Activated T-cell treated with anti-CD3 and anti-CD28 coated beads for 48 hours (primary cell): Measurements from ENCODE around the gene KIF26A.
"Not testable (repeated sequence)": the region's sequence is repeated elsewhere in the genome, so short reads cannot be mapped to it uniquely, and the experiment has no call there.

Experiments used
- DNase-seq: peaks from one replicate; pipeline ENCODE4 v3.0.0-alpha.2; 2020; ENCODE audit warnings: low read depth

The KIF26A gene

DNA sequence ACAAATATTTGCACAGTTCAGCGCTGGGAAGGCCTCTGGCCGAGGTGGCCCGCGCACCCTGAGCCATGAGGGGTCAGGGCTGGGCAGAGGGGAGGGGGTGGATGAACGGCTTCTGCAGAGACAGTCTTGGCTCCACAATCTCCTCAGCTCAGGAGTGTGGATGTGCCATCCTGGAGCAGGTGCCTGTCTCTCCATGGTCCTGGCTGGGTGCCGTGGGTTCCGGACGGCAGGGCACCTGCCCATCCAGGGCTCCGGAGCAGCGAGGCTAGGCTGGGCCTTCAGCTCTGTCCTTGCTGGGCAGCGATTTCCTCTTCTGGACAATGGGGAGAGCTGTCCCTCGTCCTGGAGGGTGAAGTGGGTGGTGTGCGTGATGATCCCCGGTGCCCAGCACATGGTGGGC is 55.6 kb downstream of the KIF26A start:
- DNase-seq, result no peak

DNA sequence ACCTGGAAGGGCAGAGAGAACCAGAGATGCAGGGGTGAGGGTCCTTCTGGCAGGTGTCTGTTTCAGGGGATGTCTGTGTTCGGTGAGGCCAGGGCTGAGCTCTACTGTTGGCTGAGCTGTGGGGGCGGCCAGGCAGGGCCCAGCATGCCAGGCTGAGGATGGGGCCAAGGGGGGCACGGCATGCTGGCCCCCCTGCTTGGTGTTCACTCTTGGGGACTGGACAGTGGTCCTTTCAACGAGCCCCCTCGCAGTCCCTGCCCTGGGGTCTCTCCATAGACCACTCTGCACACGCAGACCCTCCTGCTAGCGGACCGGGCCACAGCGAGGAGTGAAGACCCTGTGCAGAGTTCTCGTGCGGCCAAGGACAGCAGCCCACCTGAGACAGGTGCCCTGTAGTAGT is 56.3 kb downstream of the KIF26A start:
- DNase-seq, result no peak

DNA sequence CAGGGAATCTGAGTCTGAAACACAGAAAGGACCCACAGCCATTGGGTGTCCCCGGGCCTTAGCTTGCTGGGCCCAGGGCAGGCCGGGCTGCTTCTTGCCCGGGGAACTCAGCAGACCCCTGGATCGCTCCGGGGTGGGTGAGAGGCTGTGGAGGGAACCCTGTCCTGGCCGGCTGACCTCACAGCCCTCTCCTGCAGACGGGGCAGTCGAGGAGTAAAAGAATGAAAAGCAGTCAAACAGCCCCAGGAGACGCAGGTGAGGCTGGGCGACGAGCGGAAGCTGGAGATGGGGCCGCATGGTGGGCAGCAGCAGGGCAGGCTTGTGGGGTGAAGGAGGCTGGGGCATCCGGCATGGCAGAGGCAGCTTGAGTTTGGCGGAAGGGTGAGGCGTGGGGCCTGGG is 57.0 kb downstream of the KIF26A start:
- DNase-seq, result no peak

DNA sequence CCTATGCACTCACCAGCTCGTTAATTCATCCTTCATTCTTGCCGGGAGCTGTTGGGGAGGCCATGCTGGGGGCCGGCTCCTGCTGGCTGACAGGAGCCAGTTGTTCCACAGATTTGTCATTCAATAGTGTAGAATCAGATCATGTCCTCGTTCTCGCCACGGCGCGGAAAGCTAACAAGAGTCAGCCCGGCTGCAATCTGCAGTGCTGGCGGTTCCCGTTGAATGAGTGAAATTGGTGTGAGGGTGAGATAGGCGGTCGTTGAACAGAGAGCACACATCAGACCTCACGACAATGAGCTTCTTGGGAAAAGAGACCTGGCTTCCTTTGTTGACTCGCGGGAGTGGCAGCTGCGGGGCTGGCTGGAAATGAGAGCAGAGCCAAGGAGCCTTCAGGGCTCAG is 57.5 kb downstream of the KIF26A start:
- DNase-seq, result no peak

DNA sequence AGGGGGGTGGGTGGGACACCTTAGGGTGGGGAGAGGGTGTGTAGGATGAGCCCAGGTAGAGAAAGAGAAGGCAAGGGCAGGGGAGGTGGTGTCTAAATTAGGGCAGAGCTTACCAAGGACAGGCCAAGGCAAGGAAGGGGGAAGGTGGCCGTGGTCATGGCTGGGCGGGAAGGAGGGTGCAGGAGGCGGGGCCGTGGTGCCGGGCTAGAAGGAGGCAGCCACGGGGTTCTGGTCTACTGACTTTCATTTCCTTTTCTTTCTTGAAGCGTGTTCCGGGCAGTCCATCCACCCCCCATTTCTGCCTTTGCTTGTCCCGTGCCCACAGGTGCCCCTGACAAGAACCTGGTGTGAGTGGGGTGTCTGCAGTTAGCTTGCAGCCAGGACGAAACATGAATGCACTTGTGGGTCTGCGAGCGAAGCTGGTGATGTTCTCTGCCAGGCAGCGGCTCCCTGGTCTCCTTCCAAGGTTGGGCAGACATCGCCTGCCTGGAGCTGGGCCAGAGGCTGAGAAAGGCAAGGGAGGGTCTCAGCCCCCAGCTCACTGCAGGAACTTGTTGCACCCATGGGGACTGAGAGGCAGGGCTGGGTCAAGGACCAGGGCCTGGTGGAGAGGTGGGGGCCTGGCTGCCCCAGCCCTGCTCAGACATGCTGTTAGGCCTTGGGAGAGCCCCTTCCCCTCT is 58.2 kb downstream of the KIF26A start:
- DNase-seq, result no peak

DNA sequence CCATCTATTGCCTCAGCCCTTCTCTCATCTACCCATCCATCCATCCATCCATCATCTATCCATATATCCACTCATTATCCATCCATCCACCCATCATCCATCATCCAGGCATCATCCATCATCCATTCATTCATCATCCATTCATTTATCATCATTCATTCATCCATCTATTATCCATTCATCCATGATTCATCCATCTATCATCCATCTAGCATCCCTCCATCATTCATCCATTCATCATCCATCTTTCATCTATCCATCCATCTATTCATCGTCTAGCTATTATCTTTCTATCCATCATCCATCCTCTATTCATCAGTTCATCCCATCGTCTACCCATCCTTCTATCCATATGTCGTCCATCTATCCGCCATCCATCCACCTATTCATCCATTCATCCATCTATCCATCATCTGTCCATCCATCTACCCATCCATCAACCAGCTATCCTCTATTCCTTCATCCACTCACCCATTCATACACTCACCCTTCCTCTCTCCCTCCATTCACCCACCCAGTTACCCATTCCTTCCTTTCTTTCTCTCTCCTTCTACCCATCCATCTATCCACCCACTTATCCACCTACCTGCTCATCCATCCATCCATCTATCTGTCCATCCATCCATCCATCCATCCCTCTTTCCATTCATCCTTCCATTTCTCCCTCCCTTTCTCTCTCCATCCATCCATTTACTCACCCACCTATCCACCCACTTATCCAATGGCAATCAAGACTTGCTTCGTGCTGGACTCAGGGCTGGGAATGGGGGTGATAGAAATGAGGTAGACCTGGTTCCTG is 59.3 kb downstream of the KIF26A start:
- DNase-seq, result no peak

DNA sequence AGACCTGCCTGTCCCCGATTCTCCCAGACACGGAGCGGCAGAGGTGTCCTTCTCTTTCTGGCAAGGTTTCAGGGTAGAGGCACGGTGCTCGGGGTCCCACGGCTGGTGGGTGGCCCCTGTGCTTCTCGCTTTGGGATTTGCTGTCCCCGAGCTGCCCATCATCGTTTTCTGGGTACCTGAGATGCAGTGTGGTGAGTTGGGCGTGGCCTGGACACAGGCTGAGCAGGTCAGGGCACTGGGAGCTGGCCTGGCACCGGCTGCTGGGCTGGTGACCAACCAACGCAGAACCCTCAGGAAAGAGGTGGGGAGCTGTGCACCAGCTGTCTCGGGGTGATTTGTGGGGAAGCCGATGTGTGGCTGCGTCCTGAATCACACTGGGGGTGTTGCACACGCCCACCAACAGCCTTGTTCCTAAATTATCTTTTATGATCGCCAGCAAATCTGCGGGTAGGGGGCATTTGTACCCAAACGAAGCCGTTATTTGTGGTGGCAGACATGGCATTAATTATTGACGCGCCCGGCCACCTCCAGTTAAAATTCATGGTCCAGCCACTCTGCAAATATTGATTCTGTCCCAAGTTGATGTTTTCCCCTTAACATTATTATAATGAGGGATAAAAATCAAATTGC is 61.0 kb downstream of the KIF26A start:
- no peak for DNase-seq

DNA sequence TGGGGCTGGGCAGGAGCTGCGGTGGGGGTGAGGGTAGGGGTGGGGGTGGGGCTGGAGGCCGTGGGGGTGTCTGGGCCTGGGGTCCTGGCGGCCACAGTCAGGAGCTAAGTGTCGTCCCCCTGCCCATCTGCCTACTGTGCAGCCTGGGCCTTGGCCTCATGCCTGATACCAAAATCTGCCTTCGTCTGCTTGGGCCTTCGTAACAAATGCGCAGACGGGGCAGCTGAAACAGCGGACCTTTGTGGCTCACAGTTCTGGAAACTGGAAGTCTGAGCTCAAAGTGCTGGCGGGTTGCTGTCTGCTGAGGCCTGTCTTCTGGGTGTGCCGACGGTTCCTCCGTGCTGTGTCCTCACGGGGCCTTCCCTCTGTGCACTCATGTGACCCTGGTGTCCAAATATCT is 61.7 kb downstream of the KIF26A start:
- DNase-seq, result no peak

DNA sequence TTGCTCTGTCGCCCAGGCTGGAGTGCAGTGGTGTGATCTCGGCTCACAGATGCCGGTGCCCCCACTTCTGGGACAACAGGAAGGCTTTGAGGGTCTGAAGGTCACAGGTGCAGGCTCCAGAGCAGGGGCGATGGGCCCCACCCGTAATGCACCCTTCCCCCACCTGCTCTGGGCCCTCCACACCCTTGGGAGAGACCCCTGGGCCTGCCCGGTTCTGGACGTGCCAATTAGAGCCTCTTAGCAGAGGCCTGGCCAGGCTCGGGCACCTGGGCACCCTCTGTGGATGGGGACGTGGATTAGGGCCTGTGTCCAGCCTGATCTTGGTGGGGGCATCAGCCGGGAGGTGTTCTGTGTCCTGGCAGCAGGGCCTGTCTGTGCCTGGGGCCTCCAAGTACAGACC is 62.2 kb downstream of the KIF26A start:
- no peak for DNase-seq

DNA sequence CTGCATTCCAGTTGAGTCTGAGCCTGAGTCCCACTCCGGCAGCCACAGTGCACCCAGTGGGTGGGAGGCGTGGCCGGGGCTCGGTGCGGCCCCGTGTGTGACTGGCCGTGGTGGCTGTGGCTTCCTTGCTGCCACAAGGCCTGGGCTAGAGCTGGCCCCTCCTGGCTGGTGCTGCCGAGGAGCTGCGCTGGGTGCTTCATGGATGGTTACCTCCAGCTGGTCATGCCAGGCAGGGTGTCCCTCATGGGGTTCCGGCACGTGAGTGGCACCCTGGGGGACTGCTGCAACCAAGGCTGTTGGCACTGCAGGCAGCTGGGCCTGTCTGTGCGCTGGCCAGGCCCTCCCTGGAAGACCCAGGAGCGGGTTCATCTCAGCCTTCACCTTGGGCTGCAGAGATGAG is 62.7 kb downstream of the KIF26A start:
- no peak for DNase-seq

DNA sequence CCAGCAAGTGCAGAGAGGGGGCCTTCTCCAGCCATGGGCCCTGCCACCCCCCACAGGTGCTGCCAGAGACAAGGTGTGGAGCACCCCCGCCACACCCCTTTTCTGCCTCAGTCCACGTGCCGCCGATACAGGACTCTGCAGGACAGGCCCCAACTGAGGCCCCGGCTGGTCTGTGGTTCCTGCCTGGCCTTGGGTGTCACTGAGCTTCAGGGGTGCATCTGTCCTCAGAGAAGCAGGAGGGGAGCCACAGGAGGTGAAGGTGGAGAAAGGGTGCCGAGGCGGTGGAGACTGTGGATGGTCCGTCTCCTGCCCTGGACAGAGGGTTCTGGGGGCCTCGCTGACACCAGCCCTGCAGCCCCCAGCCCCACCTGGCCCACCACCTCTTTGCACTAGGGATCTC is 63.1 kb downstream of the KIF26A start:
- DNase-seq, result no peak

DNA sequence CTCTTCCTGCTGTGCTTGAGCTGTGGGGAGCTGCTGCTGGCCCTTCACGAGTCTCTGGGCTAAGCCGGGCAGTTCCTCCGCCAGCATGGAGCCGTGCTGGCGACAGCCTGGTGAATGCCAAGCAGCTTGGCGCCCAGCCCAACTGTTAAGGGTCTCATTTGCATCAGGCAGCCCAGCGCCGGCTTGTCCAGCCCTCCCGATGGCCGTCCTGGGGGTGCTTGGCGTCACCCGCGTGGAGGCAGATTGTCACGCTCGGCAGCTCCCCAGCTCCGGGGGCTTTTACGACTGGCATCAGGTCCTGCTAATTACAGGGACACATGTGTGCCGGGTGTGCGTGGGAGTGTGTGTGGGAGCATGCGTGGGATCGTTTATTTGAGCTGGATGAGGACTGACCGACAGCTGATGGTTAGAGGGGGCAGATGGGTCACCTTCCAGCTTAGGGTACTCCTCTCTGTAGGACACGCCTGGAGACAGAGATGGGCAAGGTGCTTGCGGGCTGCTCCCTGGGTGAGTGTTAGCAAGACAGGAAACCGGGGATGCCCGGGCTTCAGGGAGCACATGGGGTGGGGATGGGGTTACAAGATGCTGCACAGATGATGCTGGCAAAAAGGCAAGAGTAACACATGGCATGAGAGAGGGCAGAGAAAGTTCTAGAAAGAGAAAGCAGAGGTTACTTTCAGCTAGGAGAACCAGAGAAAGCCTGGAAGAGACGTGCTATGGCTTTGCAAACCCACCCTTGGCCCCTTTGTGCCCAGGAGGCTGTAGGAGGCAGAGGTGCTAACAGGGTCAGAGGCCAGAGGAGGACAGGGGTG is 64.1 kb downstream of the KIF26A start:
- no peak for DNase-seq

DNA sequence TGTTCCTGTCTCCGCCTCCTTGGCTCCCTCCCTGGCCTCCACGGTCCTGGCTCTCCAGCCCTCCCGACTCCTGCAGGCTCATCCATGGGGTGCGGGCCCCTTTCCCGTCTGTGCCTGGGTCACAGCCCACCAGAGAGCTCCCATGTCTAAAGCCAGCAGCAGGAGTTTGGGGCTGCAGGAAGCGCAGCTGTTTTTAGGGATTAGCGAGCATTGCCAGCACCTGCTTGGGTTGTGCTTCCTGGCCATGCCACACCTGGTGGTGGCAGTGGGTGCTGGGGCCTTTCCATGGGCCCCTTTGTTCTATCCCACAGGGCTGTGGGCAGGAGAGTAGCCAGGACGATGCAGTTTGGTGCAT is 64.7 kb downstream of the KIF26A start:
- no peak for DNase-seq

DNA sequence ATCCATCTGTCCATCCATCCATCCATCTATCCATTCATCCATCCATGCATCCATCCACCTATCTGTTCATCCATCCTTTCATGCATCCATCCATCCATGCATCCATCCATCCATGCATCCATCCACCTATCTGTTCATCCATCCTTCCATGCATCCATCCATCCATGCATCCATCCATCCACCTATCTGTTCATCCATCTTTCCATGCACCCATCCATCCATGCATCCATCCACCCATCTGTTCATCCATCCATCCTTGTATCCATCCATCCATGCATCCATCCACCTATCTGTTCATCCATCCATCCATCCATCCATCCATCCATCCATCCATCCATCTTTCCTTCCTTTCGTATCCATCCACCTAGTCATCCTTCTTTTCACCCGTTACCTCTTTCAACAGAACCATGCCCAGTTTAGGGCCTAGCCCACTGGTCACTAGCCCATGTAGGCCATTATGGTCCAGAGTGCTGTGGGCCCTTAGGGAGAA is 66.3 kb downstream of the KIF26A start:
- no peak for DNase-seq

DNA sequence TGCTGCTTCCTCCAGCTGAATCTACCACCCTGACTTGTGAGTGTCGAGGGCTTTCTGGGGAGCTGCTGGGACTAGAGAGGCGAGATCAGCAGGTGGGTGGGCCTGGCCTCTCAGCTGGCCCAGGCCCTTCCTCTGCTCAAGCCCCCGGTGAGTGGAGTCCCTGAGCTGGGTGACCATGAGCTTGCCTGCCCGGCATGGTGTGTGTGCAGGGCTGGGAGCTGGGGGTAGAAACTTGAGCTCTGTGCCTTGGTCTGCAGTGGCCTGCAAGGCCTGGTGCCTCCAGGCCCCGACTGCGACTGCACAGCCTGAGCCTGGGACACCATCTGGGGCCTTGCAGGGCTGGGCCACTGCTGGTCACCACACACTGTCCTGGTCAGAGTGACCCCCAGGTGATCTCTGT is 67.4 kb downstream of the KIF26A start:
- DNase-seq, result no peak

DNA sequence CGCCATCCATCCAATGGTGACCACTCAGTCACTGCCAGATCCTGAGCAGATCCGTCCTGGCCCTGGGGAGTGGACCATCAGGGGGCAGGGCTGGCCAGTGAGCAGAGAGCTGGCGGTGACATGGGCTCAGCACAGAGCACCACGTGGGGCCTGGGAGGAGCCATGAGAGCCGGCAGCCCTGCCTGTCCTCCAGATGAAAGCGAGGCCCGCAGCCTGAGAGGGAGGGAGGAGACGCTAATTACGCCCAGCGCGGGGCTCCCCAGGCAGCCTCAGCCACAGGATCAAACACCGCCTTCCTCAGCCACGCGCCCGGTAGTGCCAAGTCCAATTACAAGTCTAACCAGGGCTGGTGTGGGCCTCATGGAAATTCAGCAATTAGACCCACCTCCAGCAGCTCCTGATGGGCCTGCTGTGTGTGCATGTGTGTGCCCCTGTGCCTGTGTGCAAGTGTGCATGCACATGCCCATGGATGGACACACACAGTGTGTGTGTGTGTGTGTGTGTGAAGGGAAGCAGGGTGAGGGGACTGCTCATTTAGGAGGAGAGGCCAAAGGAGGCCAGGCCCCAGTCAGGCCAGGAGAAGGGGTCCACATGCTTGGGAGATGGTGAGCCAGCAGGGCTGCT is 68.0 kb downstream of the KIF26A start:
- DNase-seq, result no peak

DNA sequence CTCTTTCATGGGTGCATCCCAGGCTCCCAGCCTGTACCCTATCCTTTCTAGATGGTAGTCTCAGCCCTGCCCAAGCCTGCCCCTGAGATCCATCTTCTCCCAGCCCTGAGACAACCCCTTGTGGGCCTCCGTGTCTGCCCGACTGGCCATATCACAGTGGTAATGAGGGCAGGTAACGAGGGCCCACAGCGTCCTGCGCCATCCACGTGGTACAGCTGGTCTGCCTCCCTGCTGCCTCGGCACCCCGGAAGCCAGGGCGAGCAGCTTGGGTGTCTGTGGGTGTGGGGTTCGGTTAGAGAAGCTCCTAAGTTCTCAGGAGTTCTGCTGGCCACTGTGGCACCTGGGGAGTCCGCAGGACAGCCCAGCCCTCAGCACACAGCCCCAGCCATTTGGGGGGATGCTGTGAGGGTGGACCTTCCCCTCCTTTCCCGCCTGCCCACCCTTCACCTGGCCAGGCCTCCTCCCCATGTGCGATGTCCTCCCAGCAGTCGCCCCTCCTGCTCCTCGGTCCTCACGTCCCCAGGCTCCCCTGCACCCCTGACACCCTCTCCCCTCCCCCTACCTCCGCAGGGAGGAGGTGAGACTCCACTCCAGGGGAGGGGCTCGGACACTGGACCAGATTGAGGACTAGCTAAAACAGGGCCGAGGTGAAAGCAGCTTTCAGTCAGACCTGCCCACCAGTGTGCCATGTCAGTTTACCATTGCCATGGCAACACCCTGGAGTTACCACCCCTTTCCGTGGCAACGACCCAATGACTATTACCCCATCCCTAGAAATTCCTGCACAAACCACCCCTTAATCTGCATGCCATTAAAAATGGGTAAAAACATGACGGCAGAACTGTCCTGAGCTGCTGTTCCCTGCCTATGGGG is 69.0 kb downstream of the KIF26A start:
- no peak for DNase-seq

DNA sequence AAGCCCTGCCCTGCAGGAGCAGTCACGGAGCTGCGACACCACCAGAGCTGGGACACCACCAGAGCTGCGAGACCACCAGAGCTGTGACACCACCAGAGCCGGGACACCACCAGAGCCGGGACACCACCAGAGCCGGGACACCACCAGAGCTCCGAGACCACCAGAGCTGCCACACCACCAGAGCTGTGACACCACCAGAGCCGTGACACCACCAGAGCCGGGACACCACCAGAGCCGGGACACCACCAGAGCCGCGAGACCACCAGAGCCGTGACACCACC is 69.6 kb downstream of the KIF26A start:
- not testable (repeated sequence) for DNase-seq

DNA sequence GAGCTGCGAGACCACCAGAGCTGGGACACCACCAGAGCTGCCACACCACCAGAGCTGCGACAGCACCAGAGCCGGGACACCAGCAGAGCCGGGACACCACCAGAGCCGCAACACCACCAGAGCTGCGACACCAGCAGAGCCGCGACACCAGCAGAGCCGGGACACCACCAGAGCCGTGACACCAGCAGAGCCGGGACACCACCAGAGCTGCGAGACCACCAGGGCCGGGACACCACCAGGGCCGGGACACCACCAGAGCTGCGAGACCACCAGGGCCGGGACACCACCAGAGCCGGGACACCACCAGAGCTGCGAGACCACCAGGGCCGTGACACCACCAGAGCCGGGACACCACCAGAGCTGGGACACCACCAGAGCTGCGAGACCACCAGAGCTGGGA is 69.9 kb downstream of the KIF26A start:
- DNase-seq, result not testable (repeated sequence)

DNA sequence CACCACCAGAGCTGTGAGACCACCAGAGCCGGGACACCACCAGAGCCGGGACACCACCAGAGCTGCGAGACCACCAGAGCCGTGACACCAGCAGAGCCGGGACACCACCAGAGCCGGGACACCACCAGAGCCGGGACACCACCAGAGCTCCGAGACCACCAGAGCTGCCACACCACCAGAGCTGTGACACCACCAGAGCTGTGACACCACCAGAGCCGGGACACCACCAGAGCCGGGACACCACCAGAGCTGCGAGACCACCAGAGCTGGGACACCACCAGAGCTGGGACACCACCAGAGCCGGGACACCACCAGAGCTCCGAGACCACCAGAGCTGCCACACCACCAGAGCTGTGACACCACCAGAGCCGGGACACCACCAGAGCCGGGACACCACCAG is 70.7 kb downstream of the KIF26A start:
- DNase-seq, result not testable (repeated sequence)
